NOMO-1 treated with DMSO at 0.1 percent for 48 hours (cell line): ENCODE results near the gene SOWAHD.
A peak's percentile ranks its signal among the peaks of the same experiment; 100 is the strongest.
"Not testable (repeated sequence)": the region's sequence is repeated elsewhere in the genome, so short reads cannot be mapped to it uniquely, and the experiment has no call there.

Experiments
- DNase-seq: peaks from one replicate; lab custom pipeline; 2025; ENCODE audit not compliant: unreplicated experiment; lab: John Stamatoyannopoulos, UW

SOWAHD gene

GRCh38 chrX:119757979-119758730, at the start of gene SOWAHD:
Gene SOWAHD (plus strand): TSS chrX:119758588. CDS start chrX:119758668, 80 bp downstream.
- DNase-seq: no peak

GRCh38 chrX:119708936-119709335, 49.5 kb upstream of the SOWAHD start:
- DNase-seq: no peak

- DNase-seq: no peak
Measured at GRCh38 chrX:119709630-119710029, 48.8 kb upstream of the SOWAHD start.

- DNase-seq: no peak
Measured at GRCh38 chrX:119721487-119721886, 36.9 kb upstream of the SOWAHD start.

- DNase-seq: no peak
Measured at GRCh38 chrX:119721926-119722325, 36.5 kb upstream of the SOWAHD start.

- DNase-seq: peak; percentile 60
Measured at GRCh38 chrX:119726900-119727555, 31.4 kb upstream of the SOWAHD start.

GRCh38 chrX:119728487-119728886, 29.9 kb upstream of the SOWAHD start:
- DNase-seq: no peak

GRCh38 chrX:119729408-119730201, 28.8 kb upstream of the SOWAHD start:
- peak; percentile 86 for DNase-seq

- no peak for DNase-seq
Measured at GRCh38 chrX:119734897-119735339, 23.5 kb upstream of the SOWAHD start.

- DNase-seq: no peak
Measured at GRCh38 chrX:119735467-119735866, 22.9 kb upstream of the SOWAHD start.

GRCh38 chrX:119736206-119736764, 22.1 kb upstream of the SOWAHD start:
- DNase-seq: no peak

- no peak for DNase-seq
Measured at GRCh38 chrX:119738742-119739141, 19.6 kb upstream of the SOWAHD start.

GRCh38 chrX:119745283-119745848, 13.0 kb upstream of the SOWAHD start:
- no peak for DNase-seq

- not testable (repeated sequence) for DNase-seq
Measured at GRCh38 chrX:119750131-119750530, 8.3 kb upstream of the SOWAHD start.

- not testable (repeated sequence) for DNase-seq
Measured at GRCh38 chrX:119750751-119751150, 7.6 kb upstream of the SOWAHD start.

- DNase-seq: no peak
Measured at GRCh38 chrX:119753001-119753400, 5.4 kb upstream of the SOWAHD start.

- peak; percentile 70 for DNase-seq
Measured at GRCh38 chrX:119753639-119754257, 4.6 kb upstream of the SOWAHD start.

- peak; percentile 76 for DNase-seq
Measured at GRCh38 chrX:119755981-119756533, 2.3 kb upstream of the SOWAHD start.

GRCh38 chrX:119756926-119757635, 1.3 kb upstream of the SOWAHD start:
- no peak for DNase-seq

- DNase-seq: no peak
Measured at GRCh38 chrX:119757646-119757978, 776 bp upstream of the SOWAHD start.
